GM12864 (cell line): ENCODE data around the gene ATP5F1D.

ENCODE experiments used
- DNase-seq: peaks from one replicate; pipeline ENCODE4 v3.0.0-alpha.2; 2011; ENCODE audit warnings: low read depth
- H3K4me3 ChIP-seq: 2 replicates; pipeline ENCODE4 v1.5.1; 2011; ENCODE audit warnings: mild to moderate bottlenecking, low read depth, low read length, control low read depth
- CTCF ChIP-seq: IDR thresholded peaks from 2 replicates; pipeline ENCODE4 v1.5.1; 2011; ENCODE audit warnings: low read depth, mild to moderate bottlenecking, moderate library complexity, low read length, control low read depth, inconsistent platforms; ENCODE audit errors: missing control alignments

ATP5F1D gene

GRCh38 chr19:1281569-1282287 is 40.2 kb downstream of the ATP5F1D start:
- no peak for TF ChIP-seq CTCF
- H3K4me3 ChIP-seq = no peak overlapping the region
- no peak for DNase-seq

GRCh38 chr19:1282588-1283206 is 41.1 kb downstream of the ATP5F1D start:
- TF ChIP-seq CTCF = no peak

GRCh38 chr19:1283207-1283916 is 41.8 kb downstream of the ATP5F1D start:
- no peak for DNase-seq
- no peak for TF ChIP-seq CTCF
- H3K4me3 ChIP-seq = no peak overlapping the region

More at GRCh38 chr19:1282588-1283206, 41.1 kb downstream of the ATP5F1D start:
- H3K4me3 ChIP-seq = no peak overlapping the region
- no peak for DNase-seq

GRCh38 chr19:1283917-1284292 is 42.4 kb downstream of the ATP5F1D start:
- no peak for TF ChIP-seq CTCF
- no peak for DNase-seq
- H3K4me3 ChIP-seq = no peak overlapping the region

GRCh38 chr19:1284293-1284978 is 42.9 kb downstream of the ATP5F1D start:
- no peak for DNase-seq
- no peak for TF ChIP-seq CTCF
- H3K4me3 ChIP-seq = no peak overlapping the region

- no peak for DNase-seq
- no peak for TF ChIP-seq CTCF
- no peak overlapping the region for H3K4me3 ChIP-seq
Measured at GRCh38 chr19:1284979-1285736, 43.6 kb downstream of the ATP5F1D start.
